HG02943 (cell line): ENCODE data around the gene FBXW12.

ENCODE experiments used
- ATAC-seq: cut with Tn5 transposase; IDR thresholded peaks from one replicate; pipeline ENCODE4 v1.9.1; 2021; ENCODE audit warnings: mild to moderate bottlenecking, low read depth, moderate library complexity; ENCODE audit not compliant: unreplicated experiment

The FBXW12 gene

GRCh38 chr3:48418651-48419050 lies 46.6 kb downstream of the FBXW12 start:
- no peak for ATAC-seq

- no peak for ATAC-seq
Observed at GRCh38 chr3:48419149-48419548, 47.1 kb downstream of the FBXW12 start.

GRCh38 chr3:48419597-48419996 lies 47.6 kb downstream of the FBXW12 start:
- no peak for ATAC-seq

GRCh38 chr3:48420561-48420960 lies 48.5 kb downstream of the FBXW12 start:
- no peak for ATAC-seq

- ATAC-seq = no peak
Observed at GRCh38 chr3:48422272-48422671, 50.3 kb downstream of the FBXW12 start.

- no peak for ATAC-seq
Observed at GRCh38 chr3:48422681-48423080, 50.7 kb downstream of the FBXW12 start.

- no peak for ATAC-seq
Observed at GRCh38 chr3:48423241-48423882, 51.3 kb downstream of the FBXW12 start.

- ATAC-seq = no peak
Observed at GRCh38 chr3:48423883-48424695, 52.1 kb downstream of the FBXW12 start.

GRCh38 chr3:48425281-48425812 lies 53.3 kb downstream of the FBXW12 start:
- ATAC-seq = no peak

- ATAC-seq = no peak
Observed at GRCh38 chr3:48426401-48426909, 54.4 kb downstream of the FBXW12 start.

- no peak for ATAC-seq
Observed at GRCh38 chr3:48426944-48427629, 55.1 kb downstream of the FBXW12 start.

GRCh38 chr3:48427630-48427962 lies 55.6 kb downstream of the FBXW12 start:
- no peak for ATAC-seq

- ATAC-seq = no peak
Observed at GRCh38 chr3:48428088-48428571, 56.1 kb downstream of the FBXW12 start.

GRCh38 chr3:48428572-48429316 lies 56.7 kb downstream of the FBXW12 start:
- no peak for ATAC-seq

GRCh38 chr3:48429317-48429959 lies 57.4 kb downstream of the FBXW12 start:
- no peak for ATAC-seq

GRCh38 chr3:48429960-48430707 lies 58.1 kb downstream of the FBXW12 start, which contains the start of gene PLXNB1:
PLXNB1 (minus strand) TSS chr3:48430086; CDS start chr3:48424611, 5,475 bp downstream.
- no peak for ATAC-seq

- no peak for ATAC-seq
Observed at GRCh38 chr3:48430708-48431101, 58.7 kb downstream of the FBXW12 start.

- no peak for ATAC-seq
Observed at GRCh38 chr3:48431224-48432029, 59.4 kb downstream of the FBXW12 start.
